ENCODE measurements around the gene ZFYVE28.
A peak's percentile ranks its signal among the peaks of the same experiment; 100 is the strongest.

Gene ZFYVE28

GRCh38 chr4:2291705-2292645, 126.5 kb downstream of the ZFYVE28 start:
- no peak for DNase-seq (ENCODE audit: extremely low spot score)
- ChIA-PET CTCF (interaction anchor here (1.1 to 1.3 kb wide), 3 partner anchors 8 to 68 kb away, joined by 3 read pairs; no protein-coding TSS in a partner anchor), POLR2A (no interaction called here)
- no peak for TF ChIP-seq CTCF (IDR thresholded peaks at IDR 0.05; ENCODE audit: control extremely low read depth, extremely low read depth, low read depth, missing control alignments)

GRCh38 chr4:2290974-2291704, 127.3 kb downstream of the ZFYVE28 start:
- no peak for TF ChIP-seq CTCF (IDR thresholded peaks at IDR 0.05; ENCODE audit: control extremely low read depth, extremely low read depth, low read depth, missing control alignments)
- DNase-seq (ENCODE audit: extremely low spot score): peak; percentile 46
- POLR2A ChIA-PET: no interaction called here
- CTCF ChIA-PET: interaction anchor here (1.1 kb wide), 1 partner anchor 9 kb away, joined by 3 read pairs; no protein-coding TSS in a partner anchor

GRCh38 chr4:2290488-2290887, 128.0 kb downstream of the ZFYVE28 start:
- TF ChIP-seq CTCF (IDR thresholded peaks at IDR 0.05; ENCODE audit: control extremely low read depth, extremely low read depth, low read depth, missing control alignments): no peak
- no peak for DNase-seq (ENCODE audit: extremely low spot score)
- ChIA-PET POLR2A (no interaction called here), CTCF (interaction anchor here (1.0 kb wide), 1 partner anchor 10 kb away, joined by 3 read pairs; no protein-coding TSS in a partner anchor)

- CTCF ChIA-PET: interaction anchor here (1.0 kb wide), 1 partner anchor 9 kb away, joined by 3 read pairs; no protein-coding TSS in a partner anchor
- no peak for TF ChIP-seq CTCF (IDR thresholded peaks at IDR 0.05; ENCODE audit: control extremely low read depth, extremely low read depth, low read depth, missing control alignments)
- POLR2A ChIA-PET: no interaction called here
These were observed 128.5 kb downstream of the ZFYVE28 start for GRCh38 chr4:2289955-2290333.

GRCh38 chr4:2289311-2289954, 129.0 kb downstream of the ZFYVE28 start:
- DNase-seq (ENCODE audit: extremely low spot score): no peak
- CTCF ChIA-PET: interaction anchor here (1.0 kb wide), 1 partner anchor 9 kb away, joined by 3 read pairs; no protein-coding TSS in a partner anchor
- POLR2A ChIA-PET: no interaction called here
- TF ChIP-seq CTCF (IDR thresholded peaks at IDR 0.05; ENCODE audit: control extremely low read depth, extremely low read depth, low read depth, missing control alignments): no peak

More at GRCh38 chr4:2289955-2290333, 128.5 kb downstream of the ZFYVE28 start:
- DNase-seq (ENCODE audit: extremely low spot score): no peak

GRCh38 chr4:2288051-2288541, 130.3 kb downstream of the ZFYVE28 start:
- POLR2A ChIA-PET: no interaction called here

More at GRCh38 chr4:2288051-2288541, 130.3 kb downstream of the ZFYVE28 start:
- no peak for TF ChIP-seq CTCF (IDR thresholded peaks at IDR 0.05; ENCODE audit: control extremely low read depth, extremely low read depth, low read depth, missing control alignments)
- no peak for DNase-seq (ENCODE audit: extremely low spot score)
- CTCF ChIA-PET: no interaction called here
